Measurements from ENCODE around the gene DNAH9.

Gene DNAH9

DNA sequence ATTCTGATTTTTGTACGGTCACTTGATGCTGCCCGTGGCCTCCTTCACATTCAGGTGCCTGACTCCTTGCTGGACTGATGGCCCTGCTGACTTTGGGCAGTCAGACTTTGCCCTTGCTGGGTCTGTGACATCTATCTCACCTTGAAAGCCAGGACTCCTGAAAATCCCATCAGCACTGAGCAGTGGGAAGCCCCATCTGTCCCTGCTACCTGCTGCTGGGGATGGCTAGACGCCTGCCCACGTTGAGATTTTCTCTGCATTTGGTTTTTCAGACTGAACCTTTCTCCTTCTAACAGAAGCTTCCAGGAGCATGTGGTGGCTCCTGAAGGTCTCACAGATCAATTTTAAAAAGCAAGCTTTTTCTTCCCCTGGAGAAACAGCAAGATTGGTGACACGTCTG, 409.2 kb downstream of the DNAH9 start:
- no peak for DNase-seq
- H3K9me3 Mint-ChIP-seq: no peaks in the 10 kb centered on the region
- ATAC-seq (replicated peaks): no peak
- H3K4me1 Mint-ChIP-seq: no peaks in the 10 kb centered on the region
- no peak overlapping the region for H3K4me3 Mint-ChIP-seq
- no peaks in the 10 kb centered on the region for H3K36me3 Mint-ChIP-seq
- no peak overlapping the region for H3K27ac Mint-ChIP-seq
- peaks cover 10 to 14% of the 10 kb centered on the region in 2 donors for H3K27me3 Mint-ChIP-seq

Data from stimulated activated naive B cell treated with anti-CD40 and anti-IgM and Interleukin-4, amounts not matched to agents 10 μg/mL and 1 μg/mL and 100 μg/mL, for 72 hours (primary cell).